ENCODE data around the gene HADHB.
"Not testable (repeated sequence)": the region's sequence is repeated elsewhere in the genome, so short reads cannot be mapped to it uniquely, and the experiment has no call there.

HADHB gene

DNA sequence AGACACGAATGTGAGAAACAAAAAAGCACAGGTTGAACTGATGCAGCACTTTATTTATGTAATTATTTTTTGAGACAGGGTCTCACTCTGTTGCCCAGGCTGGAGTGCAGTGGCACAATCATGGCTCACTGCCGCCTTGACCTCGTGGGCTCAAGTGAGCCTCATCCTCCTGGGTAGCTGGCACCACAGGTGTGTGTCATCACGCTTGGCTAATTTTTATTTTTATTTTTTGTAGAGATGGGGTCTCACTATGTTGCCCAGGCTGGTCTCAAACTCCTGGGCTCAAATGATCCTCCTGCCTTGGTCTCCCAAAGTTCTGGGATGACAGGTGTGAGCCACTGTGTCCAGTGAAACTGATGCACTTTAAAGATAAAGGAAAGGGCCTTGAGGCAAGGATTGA, 84.3 kb downstream of the HADHB start:
- not testable (repeated sequence) for DNase-seq (ENCODE audit: low spot score)

DNA sequence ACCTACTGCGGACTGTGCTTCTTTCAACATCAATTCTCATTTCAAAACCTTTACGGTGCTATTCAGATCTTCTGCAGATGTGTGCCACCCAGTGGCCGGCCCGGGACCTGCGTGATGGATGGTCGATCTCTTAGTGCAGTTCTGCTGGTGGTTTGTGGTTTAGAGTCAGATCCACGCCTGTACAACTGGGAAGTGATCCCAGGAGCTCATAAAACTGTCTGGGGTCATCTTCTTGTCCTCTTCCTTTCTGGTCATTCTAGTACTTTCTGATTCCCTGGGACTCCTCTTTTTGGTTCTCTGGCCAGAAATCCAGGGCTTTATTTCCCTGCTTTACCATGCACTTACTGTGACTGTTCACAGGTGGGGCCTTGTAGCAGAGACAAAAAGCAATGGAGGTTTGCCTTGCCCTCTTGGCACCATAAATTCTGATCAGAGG, 85.4 kb downstream of the HADHB start:
- peak; percentile 79 for DNase-seq (ENCODE audit: low spot score)

DNA sequence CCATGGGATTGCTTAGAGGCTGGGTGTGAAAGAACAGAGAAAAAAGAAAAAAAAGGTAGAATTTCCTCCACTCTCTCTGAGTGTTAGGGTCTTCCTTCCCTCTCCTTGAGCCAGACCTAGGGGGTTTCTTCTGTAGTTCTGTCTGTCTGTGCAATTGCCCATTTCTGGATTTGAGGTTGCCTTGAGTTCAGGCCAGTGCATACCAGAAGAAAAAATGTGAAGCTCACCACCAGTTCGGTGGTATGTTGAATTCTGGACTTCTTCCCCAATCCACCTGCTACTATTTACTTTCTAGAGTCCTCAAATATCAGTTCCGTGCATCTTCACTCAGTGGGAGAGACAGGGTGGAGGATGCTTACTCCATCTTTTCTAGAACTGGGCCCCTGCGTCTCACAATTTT, 85.9 kb downstream of the HADHB start:
- DNase-seq (ENCODE audit: low spot score) = no peak

DNA sequence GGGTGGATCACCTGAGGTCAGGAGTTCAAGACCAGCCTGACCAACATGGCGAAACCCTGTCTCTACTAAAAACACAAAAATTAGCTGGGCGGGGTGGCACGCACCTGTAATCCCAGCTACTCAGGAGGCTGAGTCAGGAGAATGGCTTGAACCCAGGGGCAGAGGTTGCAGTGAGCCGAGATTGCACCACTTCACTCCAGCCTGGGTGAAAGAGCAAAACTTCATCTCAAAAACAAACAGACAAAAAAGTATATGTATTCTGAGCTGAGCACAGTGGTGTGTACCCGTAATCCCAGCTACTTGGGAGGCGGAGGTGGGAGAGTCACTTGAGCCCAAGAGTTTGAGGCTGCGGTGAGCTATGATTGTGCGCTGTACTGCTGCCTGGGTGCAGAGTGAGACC, 86.6 kb downstream of the HADHB start:
- not testable (repeated sequence) for DNase-seq (ENCODE audit: low spot score)

DNA sequence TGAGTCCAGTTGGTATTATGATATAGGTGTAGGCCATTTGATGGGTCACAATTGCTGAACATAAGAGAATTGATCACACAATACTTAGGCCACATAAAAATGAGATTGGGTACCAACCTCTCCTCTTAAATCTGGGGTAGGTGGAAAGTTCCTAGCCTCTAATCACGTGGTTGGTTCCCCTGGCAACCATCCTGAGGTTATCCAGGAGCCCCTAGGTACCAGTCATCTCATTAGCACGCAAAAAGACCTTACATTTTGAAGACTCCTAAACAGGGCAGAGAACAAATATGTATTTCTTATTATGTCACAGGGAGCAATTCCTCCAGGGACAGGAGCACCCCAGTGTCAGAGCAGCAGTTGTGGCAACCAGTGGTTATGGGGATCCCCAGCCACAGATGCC, 88.6 kb downstream of the HADHB start:
- no peak for DNase-seq (ENCODE audit: low spot score)

DNA sequence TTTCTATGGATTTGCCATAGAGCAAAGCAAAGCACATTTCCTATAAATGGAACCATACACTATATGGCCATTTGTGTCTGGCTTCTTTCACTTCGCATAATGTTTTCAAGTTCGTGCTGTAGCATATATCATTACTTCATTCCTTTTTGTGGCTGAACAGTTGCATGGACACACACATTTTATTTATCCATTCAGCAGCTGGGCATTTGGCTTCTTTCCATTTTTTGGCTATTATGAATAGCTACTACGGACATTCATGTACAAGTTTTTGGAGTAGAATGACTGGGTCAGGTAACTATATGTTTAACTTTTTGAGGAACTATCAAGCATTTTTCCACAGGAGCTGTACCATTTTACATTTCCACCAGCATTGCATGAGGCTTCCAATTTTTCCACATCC, 90.5 kb downstream of the HADHB start:
- no peak for DNase-seq (ENCODE audit: low spot score)

DNA sequence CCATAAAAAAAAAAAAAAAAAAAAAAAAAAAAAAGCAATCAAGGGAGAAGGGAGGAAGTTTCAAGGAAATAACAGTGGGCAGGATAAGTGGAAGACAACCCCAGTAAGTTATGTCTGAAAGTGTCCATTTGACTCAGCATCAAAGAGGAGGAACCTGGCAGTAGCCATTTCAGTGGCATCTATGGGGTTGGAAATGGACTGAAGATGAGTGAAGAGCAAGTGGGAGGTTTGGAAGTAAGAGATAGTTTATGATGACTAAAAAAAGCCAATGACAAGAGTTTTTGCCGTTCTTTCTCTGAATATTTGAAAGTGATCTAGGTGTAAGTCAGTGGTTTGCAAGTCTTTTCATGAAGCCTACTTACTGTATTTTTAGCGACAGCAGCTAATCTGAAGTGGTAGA, 92.0 kb downstream of the HADHB start:
- no peak for DNase-seq (ENCODE audit: low spot score)

DNA sequence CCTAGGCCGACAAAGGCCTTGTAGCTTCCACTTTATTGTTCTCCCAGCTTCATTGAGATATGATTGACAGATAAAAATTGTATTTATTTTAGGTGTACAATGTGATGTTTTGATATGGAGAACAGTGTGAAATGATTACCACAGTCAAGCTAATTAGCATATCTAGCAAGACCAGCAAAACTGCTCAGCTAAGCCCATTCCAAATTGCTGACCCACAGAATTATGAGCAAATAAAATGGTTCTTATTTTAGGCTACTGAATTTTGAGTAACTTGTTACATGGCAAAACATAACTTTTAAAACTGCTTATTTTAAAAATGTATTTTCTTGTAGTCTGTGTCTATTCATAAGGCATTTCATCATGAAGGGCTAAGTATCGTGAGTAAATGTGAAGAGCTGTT, 92.6 kb downstream of the HADHB start:
- no peak for DNase-seq (ENCODE audit: low spot score)
